ENCODE data around the gene EDN1. TPM values are rescaled to one million over a fixed set of nuclear protein-coding genes. Genes with fewer than 3 reads are reported as not detected.

Gene EDN1
- total and polyA plus RNA-seq, 2 of the 4 experiments (the other 2 are of a cell fraction) = 5.6 to 9.0 TPM

- H3K14ac ChIP-seq (replicated peaks; ENCODE audit: low read depth, low read length) = no peak overlapping the region
- peaks cover 1% of the 10 kb centered on the region; the same call in 1 of the 2 replicates for H3K4me1 ChIP-seq (ENCODE audit: control insufficient read depth, insufficient read depth, low read length)
- no CpG with 5 or more reads among the region's 7 CpGs for WGBS, 2 experiments (ENCODE audit: extremely low coverage in 2 of 2, insufficient read length in 1 of 2)
- POLR2A ChIA-PET (ENCODE audit: unreplicated experiment) = no interaction called here
- intact Hi-C loops (cut with micrococcal nuclease) = no loop called here
- in situ Hi-C loops (cut with MboI; ENCODE audit: low sequenced_read_pairs) = no loop called here
- H2BK20ac ChIP-seq (ENCODE audit: low read depth, low read length) = no peak overlapping the region
- dilution Hi-C loops (cut with HindIII; ENCODE audit: low sequenced_read_pairs, unreplicated experiment) = no loop called here
- no peaks in the 10 kb centered on the region for H3K79me1 ChIP-seq (ENCODE audit: low read depth in 1 of 2, low read length in 2 of 2)
- H3K56ac ChIP-seq (ENCODE audit: extremely low read depth, insufficient read depth, low read length) = no peak overlapping the region
- no peak overlapping the region for H3K4ac ChIP-seq (ENCODE audit: low read depth, low read length)
- H2BK15ac ChIP-seq (ENCODE audit: low read depth, low read length) = no peak overlapping the region
- no peaks in the 10 kb centered on the region for H3K36me3 ChIP-seq (ENCODE audit: control insufficient read depth, insufficient read depth, low read length)
- DNase-seq (no peak), ATAC-seq (ENCODE audit: low read depth) (no peak)
- H4K5ac ChIP-seq (ENCODE audit: low read depth, low read length) = no peak overlapping the region
- CTCF ChIA-PET = no interaction called here
- H3K9me1 ChIP-seq (ENCODE audit: insufficient read depth, low read length) = peaks cover 7% of the 10 kb centered on the region; the same call in 1 of the 2 replicates
- no peak for TF ChIP-seq ELK1 (IDR thresholded peaks at IDR 0.05; ENCODE audit: borderline replicate concordance, low read depth, low read length)
- TF ChIP-seq CEBPB (IDR thresholded peaks at IDR 0.05; ENCODE audit: low read depth, low read length) = no peak
- TF ChIP-seq CHD1 (IDR thresholded peaks at IDR 0.05; ENCODE audit: low read depth, low read length) = no peak
- TF ChIP-seq FOS (IDR thresholded peaks at IDR 0.05; ENCODE audit: low read depth, low read length) = no peak
- TF ChIP-seq RFX5 (IDR thresholded peaks at IDR 0.05; ENCODE audit: low read depth, low read length) = no peak
- no peak for TF ChIP-seq RAD21 (IDR thresholded peaks at IDR 0.05; ENCODE audit: low read length)
- no peak for TF ChIP-seq CTCF (conservative IDR thresholded peaks at IDR 0.05; ENCODE audit: low read depth, low read length)
- no peak for TF ChIP-seq BHLHE40 (IDR thresholded peaks at IDR 0.05; ENCODE audit: low read depth, low read length)
- no peak for TF ChIP-seq USF2 (IDR thresholded peaks at IDR 0.05; ENCODE audit: low read depth, low read length)
- no peak for TF ChIP-seq RCOR1 (IDR thresholded peaks at IDR 0.05; ENCODE audit: insufficient replicate concordance, low read length)
- no peak for TF ChIP-seq SMC3 (IDR thresholded peaks at IDR 0.05; ENCODE audit: low read depth, low read length)
- no peak for TF ChIP-seq MXI1 (IDR thresholded peaks at IDR 0.05; ENCODE audit: borderline replicate concordance, low read depth, low read length)
- no peak for TF ChIP-seq MAFK (IDR thresholded peaks at IDR 0.05; ENCODE audit: low read depth, low read length)
- TF ChIP-seq NFE2L2 (IDR thresholded peaks at IDR 0.05; ENCODE audit: low read depth, low read length) = no peak
- no peak for TF ChIP-seq POLR2A (IDR thresholded peaks at IDR 0.05; ENCODE audit: low read depth, low read length)
- TF ChIP-seq MAZ (IDR thresholded peaks at IDR 0.05; ENCODE audit: borderline replicate concordance, low read depth, low read length) = no peak
- H3K9ac ChIP-seq (ENCODE audit: low read depth, low read length) = no peak overlapping the region
- no peak overlapping the region for H4K8ac ChIP-seq (ENCODE audit: low read depth in 2 of 2, low read length in 2 of 2)
- H2BK5ac ChIP-seq (ENCODE audit: low read depth, low read length, poor library complexity, severe bottlenecking) = no peak overlapping the region
- no peak overlapping the region for H3K18ac ChIP-seq (ENCODE audit: low read depth, low read length)
- H2AK5ac ChIP-seq (ENCODE audit: low read depth, low read length) = no peak overlapping the region
- no peak overlapping the region for H4K91ac ChIP-seq (ENCODE audit: insufficient read depth, low read depth, low read length)
- no peaks in the 10 kb centered on the region for H3K9me3 ChIP-seq (ENCODE audit: control insufficient read depth, insufficient read depth, low read length)
- H3K4me3 ChIP-seq (ENCODE audit: insufficient read depth, low read depth, low read length) = no peak overlapping the region
- no peak overlapping the region for H2AFZ ChIP-seq (replicated peaks; ENCODE audit: low read length, poor library complexity)
- no peaks in the 10 kb centered on the region for H4K20me1 ChIP-seq (ENCODE audit: insufficient read depth, low read length)
- no peak overlapping the region for H2AK9ac ChIP-seq (replicated peaks; ENCODE audit: low read depth, low read length, poor library complexity)
- H3K27me3 ChIP-seq (ENCODE audit: control insufficient read depth, insufficient read depth, low read length) = no peaks in the 10 kb centered on the region
- H2BK120ac ChIP-seq (ENCODE audit: low read depth, low read length) = no peak overlapping the region
- no TSS peak for BruUV-seq (replicated peaks)
- no peak overlapping the region for H3K4me2 ChIP-seq (ENCODE audit: low read depth, low read length)
- H3K23ac ChIP-seq (ENCODE audit: low read depth, low read length) = no peak overlapping the region
- no peak overlapping the region for H3K27ac ChIP-seq (ENCODE audit: insufficient read depth, low read length)
Measured at GRCh38 chr6:12261502-12261901, 28.7 kb upstream of the EDN1 start.

Measured in IMR-90 (cell line).